HG02571 (cell line): Measurements from ENCODE around the gene CNN2.

Source experiments
- ATAC-seq: cut with Tn5 transposase; IDR thresholded peaks from one replicate; pipeline ENCODE4 v1.9.1; 2021; ENCODE audit warnings: mild to moderate bottlenecking, moderate library complexity; ENCODE audit not compliant: unreplicated experiment

CNN2 gene

GRCh38 chr19:995051-995827, 31.2 kb upstream of the CNN2 start:
- ATAC-seq: no peak

GRCh38 chr19:996051-996838, 30.2 kb upstream of the CNN2 start:
- ATAC-seq: no peak

GRCh38 chr19:998064-998463, 28.3 kb upstream of the CNN2 start:
- ATAC-seq: no peak

- no peak for ATAC-seq
Observed at GRCh38 chr19:999379-999719, 27.1 kb upstream of the CNN2 start.

GRCh38 chr19:1000095-1000494, 26.3 kb upstream of the CNN2 start, which contains the start of gene GRIN3B:
TSS of gene GRIN3B (plus strand) at chr19:1000419. CDS start at chr19:1000438, 19 bp downstream.
- ATAC-seq: no peak

GRCh38 chr19:1000591-1001537, 25.5 kb upstream of the CNN2 start:
- ATAC-seq: no peak

GRCh38 chr19:1001538-1002166, 24.8 kb upstream of the CNN2 start:
- ATAC-seq: no peak

- ATAC-seq: no peak
Observed at GRCh38 chr19:1002600-1002999, 23.8 kb upstream of the CNN2 start.

- no peak for ATAC-seq
Observed at GRCh38 chr19:1003283-1003682, 23.1 kb upstream of the CNN2 start.

- ATAC-seq: no peak
Observed at GRCh38 chr19:1004204-1004802, 22.1 kb upstream of the CNN2 start.

GRCh38 chr19:1004803-1005664, 21.4 kb upstream of the CNN2 start:
- no peak for ATAC-seq

- no peak for ATAC-seq
Observed at GRCh38 chr19:1006711-1007398, 19.6 kb upstream of the CNN2 start.

- ATAC-seq: no peak
Observed at GRCh38 chr19:1007399-1008251, 18.8 kb upstream of the CNN2 start.

- no peak for ATAC-seq
Observed at GRCh38 chr19:1008268-1009040, 18.0 kb upstream of the CNN2 start.

- ATAC-seq: no peak
Observed at GRCh38 chr19:1009041-1009980, 17.1 kb upstream of the CNN2 start.

- ATAC-seq: no peak
Observed at GRCh38 chr19:1009981-1010538, 16.3 kb upstream of the CNN2 start.
